ENCODE measurements around the gene CACNG6.

- TF ChIP-seq, protein P1, sequence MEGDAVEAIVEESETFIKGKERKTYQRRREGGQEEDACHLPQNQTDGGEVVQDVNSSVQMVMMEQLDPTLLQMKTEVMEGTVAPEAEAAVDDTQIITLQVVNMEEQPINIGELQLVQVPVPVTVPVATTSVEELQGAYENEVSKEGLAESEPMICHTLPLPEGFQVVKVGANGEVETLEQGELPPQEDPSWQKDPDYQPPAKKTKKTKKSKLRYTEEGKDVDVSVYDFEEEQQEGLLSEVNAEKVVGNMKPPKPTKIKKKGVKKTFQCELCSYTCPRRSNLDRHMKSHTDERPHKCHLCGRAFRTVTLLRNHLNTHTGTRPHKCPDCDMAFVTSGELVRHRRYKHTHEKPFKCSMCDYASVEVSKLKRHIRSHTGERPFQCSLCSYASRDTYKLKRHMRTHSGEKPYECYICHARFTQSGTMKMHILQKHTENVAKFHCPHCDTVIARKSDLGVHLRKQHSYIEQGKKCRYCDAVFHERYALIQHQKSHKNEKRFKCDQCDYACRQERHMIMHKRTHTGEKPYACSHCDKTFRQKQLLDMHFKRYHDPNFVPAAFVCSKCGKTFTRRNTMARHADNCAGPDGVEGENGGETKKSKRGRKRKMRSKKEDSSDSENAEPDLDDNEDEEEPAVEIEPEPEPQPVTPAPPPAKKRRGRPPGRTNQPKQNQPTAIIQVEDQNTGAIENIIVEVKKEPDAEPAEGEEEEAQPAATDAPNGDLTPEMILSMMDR (optimal IDR thresholded peaks at IDR 0.05 in 1 of 3, IDR thresholded peaks at IDR 0.05 in 1 of 3, conservative IDR thresholded peaks at IDR 0.05 in 1 of 3; ENCODE audit: extremely low read depth in 1 of 3, insufficient read depth in 2 of 3, low read length in 3 of 3) = no peak
- TF ChIP-seq EZH2 (IDR thresholded peaks at IDR 0.05; ENCODE audit: low read length) = no peak
Observed at GRCh38 chr19:53980539-53981375, 10.7 kb upstream of the CACNG6 start.
